Dendritic cell treated with granulocyte-macrophage colony-stimulating factor and Interleukin-4, amounts not matched to agents 40 ng/mL and 50 ng/mL, for 4 days (primary cell): ENCODE measurements around the gene ABCA12.
"Not testable (repeated sequence)": the region's sequence is repeated elsewhere in the genome, so short reads cannot be mapped to it uniquely, and the experiment has no call there.

Source experiments
- H3K27ac Mint-ChIP-seq: one replicate; pipeline ENCODE4 v1.8.0; 2022; ENCODE audit warnings: mild to moderate bottlenecking, mixed read lengths
- H3K27me3 Mint-ChIP-seq: one replicate; pipeline ENCODE4 v1.8.0; 2022; ENCODE audit warnings: mild to moderate bottlenecking, mixed read lengths
- H3K36me3 Mint-ChIP-seq: one replicate; pipeline ENCODE4 v1.8.0; 2022; ENCODE audit warnings: low read depth, mixed read lengths
- H3K4me1 Mint-ChIP-seq: one replicate; pipeline ENCODE4 v1.8.0; 2022; ENCODE audit warnings: low read depth, mixed read lengths
- H3K4me3 Mint-ChIP-seq: one replicate; pipeline ENCODE4 v1.8.0; 2022; ENCODE audit warnings: mild to moderate bottlenecking, moderate library complexity, mixed read lengths
- H3K9me3 Mint-ChIP-seq: one replicate; pipeline ENCODE4 v1.8.0; 2022; ENCODE audit warnings: mixed read lengths
- intact Hi-C: fragments of 100-400 bp; cut with micrococcal nuclease; formaldehyde crosslinking; loops from one replicate; pipeline ENCODE4 v1.15.0; 2022

The ABCA12 gene

GRCh38 chr2:215138479-215138878 is at the start of gene ABCA12:
Gene ABCA12 (minus strand): TSS chr2:215138626. CDS start chr2:215138208, 418 bp downstream.
- Mint-ChIP-seq H3K4me1 (no peaks in the 10 kb centered on the region), H3K9me3 (no peaks in the 10 kb centered on the region), H3K27ac (no peak within 1 kb of the TSS), H3K4me3 (no peak within 1 kb of the TSS), H3K27me3 (no peaks in the 10 kb centered on the region), H3K36me3 (no peaks in the 10 kb centered on the region)
- intact Hi-C loops = no loop called here

GRCh38 chr2:215188078-215188477 is 49.7 kb upstream of the ABCA12 start:
- Mint-ChIP-seq H3K27me3 (no peaks in the 10 kb centered on the region), H3K4me3 (no peak overlapping the region), H3K9me3 (peaks cover 16% of the 10 kb centered on the region), H3K36me3 (no peaks in the 10 kb centered on the region), H3K4me1 (no peaks in the 10 kb centered on the region), H3K27ac (no peak overlapping the region)
- intact Hi-C loops = no loop called here

- no peak overlapping the region for H3K27ac Mint-ChIP-seq
- H3K9me3 Mint-ChIP-seq = peaks cover 26% of the 10 kb centered on the region
- no peaks in the 10 kb centered on the region for H3K36me3 Mint-ChIP-seq
- intact Hi-C loops = no loop called here
- no peaks in the 10 kb centered on the region for H3K4me1 Mint-ChIP-seq
- H3K27me3 Mint-ChIP-seq = no peaks in the 10 kb centered on the region
- no peak overlapping the region for H3K4me3 Mint-ChIP-seq
Observed at GRCh38 chr2:215186021-215186420, 47.6 kb upstream of the ABCA12 start.

GRCh38 chr2:215178121-215178520 is 39.7 kb upstream of the ABCA12 start:
- Mint-ChIP-seq H3K27ac (no peak overlapping the region), H3K9me3 (peaks cover 40% of the 10 kb centered on the region), H3K36me3 (no peaks in the 10 kb centered on the region), H3K27me3 (no peaks in the 10 kb centered on the region), H3K4me3 (no peak overlapping the region), H3K4me1 (no peaks in the 10 kb centered on the region)
- intact Hi-C loops = no loop called here

GRCh38 chr2:215171796-215172195 is 33.4 kb upstream of the ABCA12 start:
- Mint-ChIP-seq H3K4me3 (no peak overlapping the region), H3K9me3 (no peaks in the 10 kb centered on the region), H3K27ac (no peak overlapping the region), H3K27me3 (no peaks in the 10 kb centered on the region), H3K4me1 (no peaks in the 10 kb centered on the region), H3K36me3 (no peaks in the 10 kb centered on the region)
- intact Hi-C loops = no loop called here

- intact Hi-C loops = no loop called here
- Mint-ChIP-seq H3K9me3 (no peaks in the 10 kb centered on the region), H3K36me3 (no peaks in the 10 kb centered on the region), H3K4me1 (no peaks in the 10 kb centered on the region), H3K4me3 (no peak overlapping the region), H3K27me3 (no peaks in the 10 kb centered on the region), H3K27ac (no peak overlapping the region)
Observed at GRCh38 chr2:215171151-215171550, 32.7 kb upstream of the ABCA12 start.

GRCh38 chr2:215166505-215166904 is 28.1 kb upstream of the ABCA12 start:
- not testable (repeated sequence) for H3K36me3 Mint-ChIP-seq

GRCh38 chr2:215163319-215163718 is 24.9 kb upstream of the ABCA12 start:
- H3K27ac Mint-ChIP-seq, H3K27me3 Mint-ChIP-seq, H3K4me3 Mint-ChIP-seq, H3K4me1 Mint-ChIP-seq, intact Hi-C loops, H3K36me3 Mint-ChIP-seq: not testable (repeated sequence)
- H3K9me3 Mint-ChIP-seq = peaks cover 58% of the 10 kb centered on the region

More at GRCh38 chr2:215166505-215166904, 28.1 kb upstream of the ABCA12 start:
- H3K27ac Mint-ChIP-seq, intact Hi-C loops, H3K4me3 Mint-ChIP-seq, H3K4me1 Mint-ChIP-seq, H3K27me3 Mint-ChIP-seq: not testable (repeated sequence)
- peaks cover 44% of the 10 kb centered on the region for H3K9me3 Mint-ChIP-seq

GRCh38 chr2:215161301-215161829 is 22.9 kb upstream of the ABCA12 start:
- no peak overlapping the region for H3K4me3 Mint-ChIP-seq
- peaks cover 66% of the 10 kb centered on the region for H3K9me3 Mint-ChIP-seq
- no peaks in the 10 kb centered on the region for H3K4me1 Mint-ChIP-seq
- no peak overlapping the region for H3K27ac Mint-ChIP-seq
- no peaks in the 10 kb centered on the region for H3K27me3 Mint-ChIP-seq
- intact Hi-C loops = no loop called here
- no peaks in the 10 kb centered on the region for H3K36me3 Mint-ChIP-seq

GRCh38 chr2:215160081-215160480 is 21.7 kb upstream of the ABCA12 start:
- H3K4me1 Mint-ChIP-seq = no peaks in the 10 kb centered on the region
- no peaks in the 10 kb centered on the region for H3K27me3 Mint-ChIP-seq
- H3K36me3 Mint-ChIP-seq = no peaks in the 10 kb centered on the region
- H3K9me3 Mint-ChIP-seq = peaks cover 57% of the 10 kb centered on the region
- intact Hi-C loops = no loop called here
- no peak overlapping the region for H3K4me3 Mint-ChIP-seq
- H3K27ac Mint-ChIP-seq = no peak overlapping the region

GRCh38 chr2:215156453-215156852 is 18.0 kb upstream of the ABCA12 start:
- Mint-ChIP-seq H3K36me3 (no peaks in the 10 kb centered on the region), H3K27ac (no peak overlapping the region), H3K9me3 (peaks cover 21% of the 10 kb centered on the region), H3K4me1 (no peaks in the 10 kb centered on the region), H3K4me3 (no peak overlapping the region), H3K27me3 (no peaks in the 10 kb centered on the region)
- intact Hi-C loops = no loop called here

GRCh38 chr2:215149894-215150293 is 11.5 kb upstream of the ABCA12 start:
- H3K4me1 Mint-ChIP-seq = no peaks in the 10 kb centered on the region
- no peak overlapping the region for H3K27ac Mint-ChIP-seq
- intact Hi-C loops = no loop called here
- H3K9me3 Mint-ChIP-seq = peaks cover 6% of the 10 kb centered on the region
- no peaks in the 10 kb centered on the region for H3K36me3 Mint-ChIP-seq
- no peak overlapping the region for H3K4me3 Mint-ChIP-seq
- H3K27me3 Mint-ChIP-seq = no peaks in the 10 kb centered on the region

- H3K36me3 Mint-ChIP-seq = no peaks in the 10 kb centered on the region
- no peaks in the 10 kb centered on the region for H3K27me3 Mint-ChIP-seq
- H3K9me3 Mint-ChIP-seq = peaks cover 8% of the 10 kb centered on the region
- H3K4me1 Mint-ChIP-seq = no peaks in the 10 kb centered on the region
- H3K27ac Mint-ChIP-seq = no peak overlapping the region
- intact Hi-C loops = no loop called here
- H3K4me3 Mint-ChIP-seq = no peak overlapping the region
Observed at GRCh38 chr2:215149486-215149885, 11.1 kb upstream of the ABCA12 start.

- no peak overlapping the region for H3K27ac Mint-ChIP-seq
- H3K36me3 Mint-ChIP-seq = no peaks in the 10 kb centered on the region
- no peaks in the 10 kb centered on the region for H3K4me1 Mint-ChIP-seq
- H3K9me3 Mint-ChIP-seq = peaks cover 8% of the 10 kb centered on the region
- intact Hi-C loops = no loop called here
- H3K27me3 Mint-ChIP-seq = no peaks in the 10 kb centered on the region
- H3K4me3 Mint-ChIP-seq = no peak overlapping the region
Observed at GRCh38 chr2:215149060-215149459, 10.6 kb upstream of the ABCA12 start.

GRCh38 chr2:215145611-215146010 is 7.2 kb upstream of the ABCA12 start:
- H3K27ac Mint-ChIP-seq = no peak overlapping the region
- H3K9me3 Mint-ChIP-seq = peaks cover 8% of the 10 kb centered on the region
- intact Hi-C loops = no loop called here
- no peaks in the 10 kb centered on the region for H3K36me3 Mint-ChIP-seq
- H3K4me3 Mint-ChIP-seq = no peak overlapping the region
- H3K27me3 Mint-ChIP-seq = no peaks in the 10 kb centered on the region
- H3K4me1 Mint-ChIP-seq = no peaks in the 10 kb centered on the region
